Effector memory CD4-positive, alpha-beta T cell (primary cell): ENCODE data around the gene COL4A6.

Experiments
- DNase-seq, 3 donors: peaks; one replicate each; pipeline ENCODE4 v3.0.0-alpha.2; 2020
- H3K27ac ChIP-seq: 2 replicates; pipeline ENCODE4 v1.7.0; 2013; ENCODE audit warnings: mild to moderate bottlenecking, low read length, moderate library complexity; ENCODE audit not compliant: insufficient read depth, poor library complexity, severe bottlenecking
- H3K27me3 ChIP-seq: replicated peaks from 2 replicates; pipeline ENCODE4 v1.7.0; 2013; ENCODE audit warnings: mild to moderate bottlenecking, low read length; ENCODE audit not compliant: insufficient read depth, control insufficient read depth, poor library complexity, severe bottlenecking
- H3K36me3 ChIP-seq: 2 replicates; pipeline ENCODE4 v1.7.0; 2013; ENCODE audit warnings: mild to moderate bottlenecking, low read length, moderate library complexity; ENCODE audit not compliant: control insufficient read depth, insufficient read depth
- H3K4me1 ChIP-seq: 2 replicates; pipeline ENCODE4 v1.7.0; 2013; ENCODE audit warnings: low read length, mild to moderate bottlenecking; ENCODE audit not compliant: control insufficient read depth, insufficient read depth, poor library complexity, severe bottlenecking
- H3K4me3 ChIP-seq: 2 replicates; pipeline ENCODE4 v1.7.0; 2013; ENCODE audit warnings: low read length, low read depth, mild to moderate bottlenecking; ENCODE audit not compliant: insufficient read depth, poor library complexity, severe bottlenecking
- H3K9me3 ChIP-seq: 2 replicates; pipeline ENCODE4 v1.7.0; 2013; ENCODE audit warnings: mild to moderate bottlenecking, low read length, moderate library complexity; ENCODE audit not compliant: control insufficient read depth

Gene COL4A6

GRCh38 chrX:108209006-108209554 is 229.1 kb downstream of the COL4A6 start:
- no peak overlapping the region for H3K27ac ChIP-seq
- DNase-seq, result no peak
- no peaks in the 10 kb centered on the region for H3K4me1 ChIP-seq
- H3K27me3 ChIP-seq, result no peaks in the 10 kb centered on the region
- no peaks in the 10 kb centered on the region for H3K36me3 ChIP-seq
- no peaks in the 10 kb centered on the region for H3K9me3 ChIP-seq
- H3K4me3 ChIP-seq, result no peak overlapping the region

- no peak for DNase-seq
- no peak overlapping the region for H3K27ac ChIP-seq
- H3K4me1 ChIP-seq, result no peaks in the 10 kb centered on the region
- H3K36me3 ChIP-seq, result no peaks in the 10 kb centered on the region
- no peak overlapping the region for H3K4me3 ChIP-seq
- no peaks in the 10 kb centered on the region for H3K9me3 ChIP-seq
- no peaks in the 10 kb centered on the region for H3K27me3 ChIP-seq
Observed at GRCh38 chrX:108203540-108203939, 234.7 kb downstream of the COL4A6 start.

- Histone ChIP-seq H3K27me3 (no peaks in the 10 kb centered on the region), H3K9me3 (no peaks in the 10 kb centered on the region), H3K36me3 (no peaks in the 10 kb centered on the region), H3K4me3 (no peak overlapping the region), H3K27ac (no peak overlapping the region), H3K4me1 (no peaks in the 10 kb centered on the region)
- no peak for DNase-seq
Observed at GRCh38 chrX:108199691-108200090, 238.5 kb downstream of the COL4A6 start.

GRCh38 chrX:108199041-108199440 is 239.2 kb downstream of the COL4A6 start:
- H3K27ac ChIP-seq, result no peak overlapping the region
- no peak for DNase-seq
- no peaks in the 10 kb centered on the region for H3K9me3 ChIP-seq
- H3K36me3 ChIP-seq, result no peaks in the 10 kb centered on the region
- H3K4me1 ChIP-seq, result no peaks in the 10 kb centered on the region
- H3K27me3 ChIP-seq, result no peaks in the 10 kb centered on the region
- no peak overlapping the region for H3K4me3 ChIP-seq

- H3K27ac ChIP-seq, result no peak overlapping the region
- H3K4me1 ChIP-seq, result no peaks in the 10 kb centered on the region
- no peaks in the 10 kb centered on the region for H3K27me3 ChIP-seq
- no peaks in the 10 kb centered on the region for H3K9me3 ChIP-seq
- no peak for DNase-seq
- no peak overlapping the region for H3K4me3 ChIP-seq
- H3K36me3 ChIP-seq, result no peaks in the 10 kb centered on the region
Observed at GRCh38 chrX:108198420-108198819, 239.8 kb downstream of the COL4A6 start.

GRCh38 chrX:108186811-108187210 is 251.4 kb downstream of the COL4A6 start:
- H3K27me3 ChIP-seq, result no peaks in the 10 kb centered on the region
- DNase-seq, result no peak
- H3K27ac ChIP-seq, result no peak overlapping the region
- no peak overlapping the region for H3K4me3 ChIP-seq
- no peaks in the 10 kb centered on the region for H3K9me3 ChIP-seq
- H3K4me1 ChIP-seq, result no peaks in the 10 kb centered on the region
- H3K36me3 ChIP-seq, result no peaks in the 10 kb centered on the region

GRCh38 chrX:108178143-108178498 is 260.1 kb downstream of the COL4A6 start:
- Histone ChIP-seq H3K4me3 (no peak overlapping the region), H3K36me3 (no peaks in the 10 kb centered on the region), H3K27me3 (no peaks in the 10 kb centered on the region), H3K9me3 (no peaks in the 10 kb centered on the region), H3K27ac (no peak overlapping the region), H3K4me1 (no peaks in the 10 kb centered on the region)
- no peak for DNase-seq

- no peak for DNase-seq
- no peak overlapping the region for H3K4me3 ChIP-seq
- H3K27me3 ChIP-seq, result no peaks in the 10 kb centered on the region
- H3K36me3 ChIP-seq, result no peaks in the 10 kb centered on the region
- no peak overlapping the region for H3K27ac ChIP-seq
- H3K4me1 ChIP-seq, result no peaks in the 10 kb centered on the region
- H3K9me3 ChIP-seq, result no peaks in the 10 kb centered on the region
Observed at GRCh38 chrX:108177351-108178142, 260.7 kb downstream of the COL4A6 start.

GRCh38 chrX:108173874-108174273 is 264.3 kb downstream of the COL4A6 start:
- no peaks in the 10 kb centered on the region for H3K4me1 ChIP-seq
- H3K36me3 ChIP-seq, result no peaks in the 10 kb centered on the region
- H3K4me3 ChIP-seq, result no peak overlapping the region
- no peak overlapping the region for H3K27ac ChIP-seq
- no peak for DNase-seq
- H3K27me3 ChIP-seq, result no peaks in the 10 kb centered on the region
- no peaks in the 10 kb centered on the region for H3K9me3 ChIP-seq

- DNase-seq, result no peak
- H3K27me3 ChIP-seq, result no peaks in the 10 kb centered on the region
Observed at GRCh38 chrX:108171671-108172070, 266.6 kb downstream of the COL4A6 start.

More at GRCh38 chrX:108171671-108172070, 266.6 kb downstream of the COL4A6 start:
- Histone ChIP-seq H3K4me3 (no peak overlapping the region), H3K9me3 (no peaks in the 10 kb centered on the region), H3K4me1 (no peaks in the 10 kb centered on the region), H3K27ac (no peak overlapping the region), H3K36me3 (no peaks in the 10 kb centered on the region)
